Neuronal stem cell (in vitro differentiated cells): ENCODE measurements around the gene PGLYRP4.

ENCODE experiments used
- DNase-seq: peaks from one replicate; pipeline ENCODE4 v3.0.0-alpha.2; 2013; ENCODE audit warnings: low spot score
- H2AFZ ChIP-seq: one replicate; pipeline ENCODE4 v1.6.1; 2013; ENCODE audit warnings: mild to moderate bottlenecking, low read length, inconsistent platforms
- H2AK5ac ChIP-seq: 2 replicates; pipeline ENCODE4 v1.6.1; 2013; ENCODE audit warnings: low read depth, mild to moderate bottlenecking, inconsistent platforms, low read length, moderate library complexity, mixed read lengths
- H2BK120ac ChIP-seq: 2 replicates; pipeline ENCODE4 v1.6.1; 2013; ENCODE audit warnings: low read depth, mild to moderate bottlenecking, inconsistent platforms, low read length, moderate library complexity, mixed read lengths
- H2BK12ac ChIP-seq: one replicate; pipeline ENCODE4 v1.6.1; 2013; ENCODE audit warnings: low read length, inconsistent platforms
- H2BK15ac ChIP-seq: 2 replicates; pipeline ENCODE4 v1.6.1; 2013; ENCODE audit warnings: mild to moderate bottlenecking, low read length, inconsistent platforms, mixed read lengths
- H2BK5ac ChIP-seq: one replicate; pipeline ENCODE4 v1.6.1; 2013; ENCODE audit warnings: inconsistent platforms, mild to moderate bottlenecking, low read length, moderate library complexity
- H3K14ac ChIP-seq: one replicate; pipeline ENCODE4 v1.6.1; 2013; ENCODE audit warnings: low read length, inconsistent platforms
- H3K18ac ChIP-seq: 2 replicates; pipeline ENCODE4 v1.6.1; 2013; ENCODE audit warnings: low read length, inconsistent platforms
- H3K23ac ChIP-seq: 2 replicates; pipeline ENCODE4 v1.6.1; 2013; ENCODE audit warnings: low read depth, mild to moderate bottlenecking, mixed read lengths, low read length, inconsistent platforms; ENCODE audit not compliant: poor library complexity
- H3K27ac ChIP-seq: replicated peaks from 3 replicates; pipeline ENCODE4 v1.5.1; 2013; ENCODE audit warnings: low read length, inconsistent platforms
- H3K27me3 ChIP-seq, 3 experiments: 2 replicates each; pipeline ENCODE4 v1.6.1; 2013; ENCODE audit warnings: low read length in 3 of 3, mild to moderate bottlenecking in 2 of 3, inconsistent platforms in 1 of 3, low read depth in 1 of 3, mixed read lengths in 1 of 3, moderate library complexity in 1 of 3; ENCODE audit not compliant: control insufficient read depth in 3 of 3, insufficient read depth in 3 of 3
- H3K36me3 ChIP-seq, 2 donors: replicated peaks in 1 of 2; 2 replicates each; pipeline ENCODE4 v1.6.1; 2013; ENCODE audit warnings: low read length in 2 of 2; ENCODE audit not compliant: control insufficient read depth in 2 of 2, insufficient read depth in 2 of 2
- H3K4ac ChIP-seq: 2 replicates; pipeline ENCODE4 v1.6.1; 2013; ENCODE audit warnings: inconsistent platforms, mild to moderate bottlenecking, low read length, moderate library complexity
- H3K4me1 ChIP-seq, 2 donors: 1 replicate in 1 of 2; 2 replicates in 1 of 2; pipeline ENCODE4 v1.6.1; 2013; ENCODE audit warnings: low read length in 2 of 2, low read depth in 1 of 2; ENCODE audit not compliant: control insufficient read depth in 2 of 2, insufficient read depth in 1 of 2
- H3K4me2 ChIP-seq: one replicate; pipeline ENCODE4 v1.6.1; 2013; ENCODE audit warnings: mild to moderate bottlenecking, low read length, inconsistent platforms; ENCODE audit not compliant: insufficient read depth, poor library complexity, severe bottlenecking
- H3K4me3 ChIP-seq, 2 donors: 2 replicates each; pipeline ENCODE4 v1.5.1; 2013; ENCODE audit warnings: low read length in 2 of 2, mild to moderate bottlenecking in 2 of 2, inconsistent platforms in 1 of 2, moderate library complexity in 1 of 2
- H3K79me1 ChIP-seq: one replicate; pipeline ENCODE4 v1.6.1; 2013; ENCODE audit warnings: low read depth, mild to moderate bottlenecking, inconsistent platforms, low read length, moderate library complexity
- H3K9ac ChIP-seq: one replicate; pipeline ENCODE4 v1.6.1; 2013; ENCODE audit warnings: mild to moderate bottlenecking, low read depth, low read length, inconsistent platforms; ENCODE audit not compliant: poor library complexity
- H3K9me3 ChIP-seq, 2 donors: replicated peaks in 1 of 2; 2 replicates each; pipeline versions ENCODE3 to v1.6.1; 2013; ENCODE audit warnings: low read length in 2 of 2, mild to moderate bottlenecking in 2 of 2, inconsistent platforms in 1 of 2, low read depth in 1 of 2, mixed read lengths in 1 of 2, moderate library complexity in 1 of 2; ENCODE audit not compliant: control insufficient read depth in 2 of 2, insufficient read depth in 1 of 2
- H4K8ac ChIP-seq: one replicate; pipeline ENCODE4 v1.6.1; 2013; ENCODE audit warnings: low read depth, mild to moderate bottlenecking, inconsistent platforms, low read length, moderate library complexity
- H4K91ac ChIP-seq: one replicate; pipeline ENCODE4 v1.6.1; 2013; ENCODE audit warnings: low read length, low read depth, mild to moderate bottlenecking, inconsistent platforms; ENCODE audit not compliant: poor library complexity
- WGBS, 2 donors: extraction: QIAGEN DNeasy Blood & Tissue Kit; methylation state at CpG; one replicate each; pipeline ENCODE4 v1.1.7; 2013; ENCODE audit warnings: missing lambda C conversion rate in 2 of 2, mixed read lengths in 1 of 2; ENCODE audit not compliant: insufficient read length in 2 of 2, insufficient replicate concordance in 1 of 2; ENCODE audit errors: extremely low coverage in 2 of 2; 5-methylcytosine and 5-hydroxymethylcytosine counted together

Gene PGLYRP4

GRCh38 chr1:153345187-153346076, 3.2 kb downstream of the PGLYRP4 start:
- Histone ChIP-seq H2AK5ac (no peak overlapping the region), H3K14ac (no peak overlapping the region), H3K27me3 (peaks cover 0 to 4% (median 0%) of the 10 kb centered on the region in 3 experiments), H3K4me2 (no peak overlapping the region), H4K8ac (no peak overlapping the region), H3K23ac (peak overlapping the region; percentile 83), H3K36me3 (no peaks in the 10 kb centered on the region), H3K18ac (no peak overlapping the region), H3K4me3 (peak overlapping the region in 1 of 2 donors; percentile 51), H2BK5ac (no peak overlapping the region), H2BK15ac (no peak overlapping the region), H2BK12ac (peak overlapping the region; percentile 73), H3K9ac (no peak overlapping the region), H3K4ac (no peak overlapping the region), H2AFZ (no peak overlapping the region), H3K27ac (no peak overlapping the region), H2BK120ac (no peak overlapping the region), H3K9me3 (no peaks in the 10 kb centered on the region), H3K4me1 (peaks cover 0 to 2% of the 10 kb centered on the region in 2 donors), H4K91ac (no peak overlapping the region), H3K79me1 (no peaks in the 10 kb centered on the region)
- WGBS, 2 donors: no CpG with 5 or more reads among the region's 14 CpGs
- no peak for DNase-seq

GRCh38 chr1:153344718-153345025, 4.0 kb downstream of the PGLYRP4 start:
- Histone ChIP-seq H3K27ac (no peak overlapping the region), H3K79me1 (no peaks in the 10 kb centered on the region), H3K27me3 (peaks cover 0 to 5% (median 0%) of the 10 kb centered on the region in 3 experiments), H3K4me3 (no peak overlapping the region), H4K91ac (no peak overlapping the region), H3K18ac (no peak overlapping the region), H2AFZ (no peak overlapping the region), H3K23ac (peak overlapping the region; percentile 25), H2BK15ac (no peak overlapping the region), H3K4me1 (peaks cover 0 to 2% of the 10 kb centered on the region in 2 donors), H2AK5ac (no peak overlapping the region), H2BK12ac (no peak overlapping the region), H3K9me3 (no peaks in the 10 kb centered on the region), H4K8ac (no peak overlapping the region), H3K36me3 (no peaks in the 10 kb centered on the region), H2BK5ac (no peak overlapping the region), H3K4ac (no peak overlapping the region), H3K4me2 (no peak overlapping the region), H3K14ac (no peak overlapping the region), H2BK120ac (no peak overlapping the region), H3K9ac (no peak overlapping the region)
- no peak for DNase-seq
- WGBS, 2 donors: no CpG with 5 or more reads among the region's 3 CpGs

GRCh38 chr1:153343811-153344717, 4.6 kb downstream of the PGLYRP4 start:
- Histone ChIP-seq H2AFZ (no peak overlapping the region), H3K9ac (no peak overlapping the region), H3K14ac (no peak overlapping the region), H3K4ac (no peak overlapping the region), H3K36me3 (no peaks in the 10 kb centered on the region), H3K4me2 (no peak overlapping the region), H3K9me3 (no peaks in the 10 kb centered on the region), H2BK15ac (no peak overlapping the region), H2AK5ac (no peak overlapping the region), H3K23ac (peak overlapping the region; percentile 25), H3K27ac (no peak overlapping the region), H3K18ac (peak overlapping the region; percentile 18), H2BK120ac (no peak overlapping the region), H3K27me3 (peaks cover 0 to 8% (median 0%) of the 10 kb centered on the region in 3 experiments), H3K4me3 (peak overlapping the region in 1 of 2 donors; percentile 19), H2BK12ac (no peak overlapping the region), H3K79me1 (no peaks in the 10 kb centered on the region), H4K8ac (no peak overlapping the region), H2BK5ac (no peak overlapping the region), H3K4me1 (peaks cover 0 to 2% of the 10 kb centered on the region in 2 donors), H4K91ac (no peak overlapping the region)
- no peak for DNase-seq
- no CpG with 5 or more reads among the region's 9 CpGs for WGBS, 2 donors
